Dermis microvascular lymphatic vessel endothelial cell (primary cell): ENCODE results near the gene HELZ2. TPM values are rescaled to one million over a fixed set of nuclear protein-coding genes. Genes with fewer than 3 reads are reported as not detected.
"Not testable (repeated sequence)": the region's sequence is repeated elsewhere in the genome, so short reads cannot be mapped to it uniquely, and the experiment has no call there.

Experiments used
- DNase-seq, 2 donors: peaks; one replicate each; pipeline versions ENCODE4 v3.0.0 to v3.0.0-alpha.2; 2010; ENCODE audit warnings: low read depth in 2 of 2
- total RNA-seq: library from RNA; depleted of rRNA; stranded (reverse); fragments of >200 nt; gene quantifications from 2 replicates; pipeline ENCODE4 v1.2.1, GENCODE V29; 2014

The HELZ2 gene
- 25.7 and 30.1 TPM in 2 replicates for total RNA-seq

- peak in 1 of 2 donors; percentile 65 for DNase-seq
These were observed at the start of gene HELZ2 for GRCh38 chr20:63574156-63574828. Gene HELZ2, minus strand, starts transcription at chr20:63574239. Its CDS starts 1,854 bp downstream, at chr20:63572385.

- DNase-seq: no peak
These were observed 48.7 kb upstream of the HELZ2 start for GRCh38 chr20:63622732-63623131.

GRCh38 chr20:63622096-63622495, 48.1 kb upstream of the HELZ2 start:
- DNase-seq: no peak

GRCh38 chr20:63620991-63621390, 47.0 kb upstream of the HELZ2 start:
- DNase-seq: no peak

- no peak for DNase-seq
These were observed 45.5 kb upstream of the HELZ2 start for GRCh38 chr20:63619505-63619904.

GRCh38 chr20:63619086-63619485, 45.0 kb upstream of the HELZ2 start:
- no peak for DNase-seq

- DNase-seq: no peak
These were observed 44.4 kb upstream of the HELZ2 start for GRCh38 chr20:63618291-63618980.

GRCh38 chr20:63617876-63618265, 43.8 kb upstream of the HELZ2 start:
- no peak for DNase-seq

- no peak for DNase-seq
These were observed 43.2 kb upstream of the HELZ2 start for GRCh38 chr20:63617092-63617875.

- DNase-seq: not testable (repeated sequence)
These were observed 40.0 kb upstream of the HELZ2 start for GRCh38 chr20:63613863-63614594.

GRCh38 chr20:63612276-63612931, 38.4 kb upstream of the HELZ2 start:
- no peak for DNase-seq

GRCh38 chr20:63611646-63612045, 37.6 kb upstream of the HELZ2 start:
- DNase-seq: no peak

GRCh38 chr20:63610581-63611435, 36.8 kb upstream of the HELZ2 start:
- no peak for DNase-seq

- no peak for DNase-seq
These were observed 32.6 kb upstream of the HELZ2 start for GRCh38 chr20:63606686-63607085.

GRCh38 chr20:63602321-63602720, 28.3 kb upstream of the HELZ2 start:
- no peak for DNase-seq

- not testable (repeated sequence) for DNase-seq
These were observed 27.6 kb upstream of the HELZ2 start for GRCh38 chr20:63601679-63602078.

- no peak for DNase-seq
These were observed 25.5 kb upstream of the HELZ2 start for GRCh38 chr20:63599396-63600050.

- no peak for DNase-seq
These were observed 24.7 kb upstream of the HELZ2 start for GRCh38 chr20:63598479-63599395.
